ENCODE results near the gene HS3ST6.

Gene HS3ST6

DNA sequence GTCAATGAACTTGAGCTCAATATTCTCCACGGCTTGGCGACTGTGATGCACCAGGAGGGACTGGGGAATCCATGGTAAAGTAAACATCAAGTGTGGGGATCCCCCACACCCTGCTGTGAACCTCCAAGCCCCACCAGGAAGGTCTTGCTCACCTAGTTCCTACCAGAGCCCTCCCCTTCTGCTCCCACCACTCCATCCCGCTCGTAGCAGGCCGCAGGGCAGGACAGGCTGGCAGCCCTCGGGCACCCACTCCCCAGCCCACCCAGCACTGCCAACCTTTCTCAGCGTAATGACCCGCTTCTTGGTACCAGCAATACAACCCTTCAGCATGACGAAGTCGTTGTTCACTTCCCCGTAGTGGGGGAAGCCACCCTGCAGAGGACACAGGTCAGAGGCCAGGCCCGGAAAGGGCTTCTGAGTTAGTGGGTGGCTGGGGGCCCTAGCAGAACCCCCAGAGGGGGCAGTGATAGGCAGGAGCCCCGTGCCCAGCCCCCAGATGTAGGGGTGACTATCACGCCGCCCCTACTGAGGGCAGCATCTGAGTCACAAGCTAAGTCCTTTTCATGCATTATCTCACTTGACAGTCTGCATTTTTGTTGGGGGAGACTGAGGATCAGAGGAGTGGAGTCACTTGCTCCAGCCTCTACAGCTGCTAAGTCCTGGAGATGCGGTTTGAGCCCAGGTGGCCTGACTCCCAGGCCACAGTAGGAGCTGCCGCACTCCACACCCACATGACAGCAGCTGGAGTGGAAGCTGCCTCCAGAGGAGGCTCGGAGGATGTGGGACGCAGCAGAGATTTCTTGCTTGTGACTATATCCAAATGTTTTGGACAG lies 27.6 kb upstream of the HS3ST6 start:
- Histone ChIP-seq H3K27me3 (no peaks in the 10 kb centered on the region), H3K36me3 (no peaks in the 10 kb centered on the region), H3K4me1 (peaks cover 5% of the 10 kb centered on the region; the same call in 1 of the 2 replicates), H3K4me3 (ENCODE audit: low read depth, low read length) (no peak overlapping the region), H3K9me3 (no peaks in the 10 kb centered on the region)
- TF ChIP-seq, protein P1, sequence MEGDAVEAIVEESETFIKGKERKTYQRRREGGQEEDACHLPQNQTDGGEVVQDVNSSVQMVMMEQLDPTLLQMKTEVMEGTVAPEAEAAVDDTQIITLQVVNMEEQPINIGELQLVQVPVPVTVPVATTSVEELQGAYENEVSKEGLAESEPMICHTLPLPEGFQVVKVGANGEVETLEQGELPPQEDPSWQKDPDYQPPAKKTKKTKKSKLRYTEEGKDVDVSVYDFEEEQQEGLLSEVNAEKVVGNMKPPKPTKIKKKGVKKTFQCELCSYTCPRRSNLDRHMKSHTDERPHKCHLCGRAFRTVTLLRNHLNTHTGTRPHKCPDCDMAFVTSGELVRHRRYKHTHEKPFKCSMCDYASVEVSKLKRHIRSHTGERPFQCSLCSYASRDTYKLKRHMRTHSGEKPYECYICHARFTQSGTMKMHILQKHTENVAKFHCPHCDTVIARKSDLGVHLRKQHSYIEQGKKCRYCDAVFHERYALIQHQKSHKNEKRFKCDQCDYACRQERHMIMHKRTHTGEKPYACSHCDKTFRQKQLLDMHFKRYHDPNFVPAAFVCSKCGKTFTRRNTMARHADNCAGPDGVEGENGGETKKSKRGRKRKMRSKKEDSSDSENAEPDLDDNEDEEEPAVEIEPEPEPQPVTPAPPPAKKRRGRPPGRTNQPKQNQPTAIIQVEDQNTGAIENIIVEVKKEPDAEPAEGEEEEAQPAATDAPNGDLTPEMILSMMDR (IDR thresholded peaks at IDR 0.05; ENCODE audit: low read depth, low read length) = no peak
- no peak for DNase-seq

DNA sequence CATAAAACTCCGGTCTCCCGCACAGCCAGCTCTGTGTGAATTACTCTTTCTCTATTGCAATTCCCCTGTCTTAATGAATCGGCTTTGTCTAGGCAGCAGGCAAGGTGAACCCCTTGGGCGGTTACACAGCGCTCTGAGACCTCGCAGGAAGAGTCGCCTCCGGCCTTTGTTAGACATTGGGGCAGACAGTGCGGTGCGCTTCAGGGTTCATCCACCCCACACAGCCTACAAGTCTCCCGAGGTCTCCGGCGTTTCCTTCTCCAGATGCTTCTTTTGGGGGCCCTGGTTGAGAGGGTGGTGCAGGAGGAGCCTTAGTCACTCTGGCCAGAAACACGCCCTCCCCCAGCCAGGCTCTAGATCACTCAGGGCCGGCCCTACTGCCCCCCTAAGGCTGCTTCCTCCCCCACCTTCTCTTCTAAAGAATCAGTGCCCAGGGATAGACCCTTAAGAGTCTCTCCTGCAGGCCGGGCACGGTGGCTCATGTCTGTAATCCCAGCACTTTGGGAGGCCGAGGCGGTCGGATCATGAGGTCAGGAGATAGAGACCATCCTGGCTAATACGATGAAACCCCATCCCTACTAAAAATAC lies 26.5 kb upstream of the HS3ST6 start:
- Histone ChIP-seq H3K4me3 (ENCODE audit: low read depth, low read length) (no peak overlapping the region), H3K4me1 (peaks cover 5% of the 10 kb centered on the region; the same call in 1 of the 2 replicates), H3K36me3 (no peaks in the 10 kb centered on the region), H3K9me3 (no peaks in the 10 kb centered on the region), H3K27me3 (no peaks in the 10 kb centered on the region)
- no peak for DNase-seq
- TF ChIP-seq, protein P1 (IDR thresholded peaks at IDR 0.05; ENCODE audit: low read depth, low read length) = no peak

GRCh38 chr16:1942810-1943726 lies 24.9 kb upstream of the HS3ST6 start, which contains the start of gene MSRB1:
MSRB1 (minus strand) TSS chr16:1943199; CDS start chr16:1943156, 43 bp downstream.
- Histone ChIP-seq H3K4me1 (peaks cover 5% of the 10 kb centered on the region; the same call in 1 of the 2 replicates), H3K27me3 (no peaks in the 10 kb centered on the region), H3K36me3 (peaks cover 3% of the 10 kb centered on the region; the same call in 1 of the 2 replicates), H3K4me3 (ENCODE audit: low read depth, low read length) (peak within 1 kb of the TSS; percentile 83), H3K9me3 (no peaks in the 10 kb centered on the region)
- TF ChIP-seq, protein P1 (IDR thresholded peaks at IDR 0.05; ENCODE audit: low read depth, low read length) = no peak
- DNase-seq = peak; percentile 100

- Histone ChIP-seq H3K36me3 (peaks cover 6% of the 10 kb centered on the region; the same call in 1 of the 2 replicates), H3K27me3 (no peaks in the 10 kb centered on the region), H3K9me3 (no peaks in the 10 kb centered on the region), H3K4me3 (ENCODE audit: low read depth, low read length) (peak overlapping the region; percentile 83), H3K4me1 (peaks cover 5% of the 10 kb centered on the region; the same call in 1 of the 2 replicates)
- DNase-seq = no peak
- TF ChIP-seq, protein P1 (IDR thresholded peaks at IDR 0.05; ENCODE audit: low read depth, low read length) = no peak
These were observed 24.0 kb upstream of the HS3ST6 start for GRCh38 chr16:1942047-1942809.

DNA sequence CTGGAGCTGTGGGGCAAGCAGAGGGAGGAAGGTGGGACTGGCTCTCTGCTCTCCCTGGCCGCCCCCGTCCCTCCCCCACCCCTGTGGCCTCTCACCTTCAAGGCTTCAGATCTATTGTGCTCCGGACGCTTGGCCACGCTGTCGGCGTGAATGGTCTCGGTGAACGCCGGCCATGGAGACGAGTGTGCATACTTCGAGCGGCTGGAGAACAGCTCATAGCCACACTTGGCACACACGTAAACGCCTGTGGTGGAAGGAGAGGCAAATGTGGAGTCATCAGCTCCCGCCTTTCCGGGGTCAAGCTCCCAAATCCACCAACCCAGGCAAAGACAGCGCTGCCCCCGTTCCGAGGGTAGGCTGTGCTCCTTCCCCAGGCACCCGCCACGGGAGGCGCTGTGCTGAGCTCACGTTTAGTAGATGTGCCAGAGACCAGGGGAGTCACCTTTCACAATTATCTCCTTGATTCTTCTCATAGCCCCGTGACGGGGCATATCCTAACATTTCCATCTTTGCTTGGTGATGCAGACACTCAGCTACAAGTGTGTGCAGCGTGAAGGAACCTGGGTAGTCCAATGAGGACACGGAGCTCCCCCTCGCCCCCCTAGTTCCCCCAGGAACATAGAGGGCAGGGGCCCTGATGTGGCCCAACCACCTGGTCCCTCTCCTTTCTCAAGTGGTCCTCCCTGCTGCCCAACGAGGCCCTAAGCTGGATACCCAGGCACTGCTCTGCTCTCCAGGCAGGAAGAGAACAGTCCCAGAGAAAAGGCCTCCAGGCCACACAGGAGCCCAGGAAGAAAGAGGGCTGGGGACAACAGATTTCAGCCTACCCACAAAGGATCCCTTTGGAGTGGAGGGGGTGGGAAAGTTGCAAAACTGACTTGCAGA lies 23.2 kb upstream of the HS3ST6 start:
- TF ChIP-seq, protein P1 (IDR thresholded peaks at IDR 0.05; ENCODE audit: low read depth, low read length) = peak; percentile 23; the same call in 1 of the 2 replicates
- DNase-seq = no peak
- Histone ChIP-seq H3K9me3 (no peaks in the 10 kb centered on the region), H3K4me1 (peaks cover 5% of the 10 kb centered on the region; the same call in 1 of the 2 replicates), H3K27me3 (no peaks in the 10 kb centered on the region), H3K4me3 (ENCODE audit: low read depth, low read length) (no peak overlapping the region), H3K36me3 (peaks cover 6% of the 10 kb centered on the region; the same call in 1 of the 2 replicates)
